Lung (tissue), 12 donors: ENCODE data around the gene ALDH4A1. TPM values are rescaled to one million over a fixed set of nuclear protein-coding genes. Genes with fewer than 3 reads are reported as not detected.

Experiments
- ATAC-seq: fragments of 200-7000 bp; cut with Tn5 transposase; one replicate; pipeline ENCODE4 v1.9.1; 2020; ENCODE audit warnings: moderate number of reproducible peaks; ENCODE audit not compliant: insufficient read depth, low FRiP score
- DNase-seq, 3 donors: peaks; one replicate each; pipeline ENCODE4 v3.0.0-alpha.2; 2013 to 2017
- H3K27ac ChIP-seq, 2 donors: one replicate each; pipeline ENCODE4 v1.5.1; 2013; ENCODE audit warnings: mild to moderate bottlenecking in 2 of 2, moderate library complexity in 2 of 2, control low read depth in 1 of 2, inconsistent platforms in 1 of 2, low read depth in 1 of 2, low read length in 1 of 2
- H3K27me3 ChIP-seq, 3 donors: one replicate each; pipeline ENCODE4 v1.5.1; 2013; ENCODE audit warnings: low read length in 2 of 3; ENCODE audit not compliant: control insufficient read depth in 3 of 3, insufficient read depth in 3 of 3
- H3K36me3 ChIP-seq, 4 donors: one replicate each; pipeline ENCODE4 v1.5.1; 2013; ENCODE audit warnings: low read length in 4 of 4, mild to moderate bottlenecking in 1 of 4, moderate library complexity in 1 of 4; ENCODE audit not compliant: control insufficient read depth in 4 of 4, insufficient read depth in 4 of 4
- H3K4me1 ChIP-seq, 5 donors: one replicate each; pipeline ENCODE4 v1.5.1; 2013; ENCODE audit warnings: low read length in 5 of 5, mild to moderate bottlenecking in 2 of 5, moderate library complexity in 1 of 5; ENCODE audit not compliant: control insufficient read depth in 5 of 5, insufficient read depth in 5 of 5
- H3K4me3 ChIP-seq: one replicate; pipeline ENCODE4 v1.5.1; 2013; ENCODE audit warnings: mild to moderate bottlenecking, control low read depth, moderate library complexity
- H3K9ac ChIP-seq, 2 donors: one replicate each; pipeline ENCODE4 v1.5.1; 2013; ENCODE audit warnings: low read length in 2 of 2, control low read depth in 1 of 2; ENCODE audit not compliant: insufficient read depth in 1 of 2
- H3K9me3 ChIP-seq, 4 donors: one replicate each; pipeline ENCODE4 v1.5.1; 2013; ENCODE audit warnings: low read length in 3 of 4, mild to moderate bottlenecking in 1 of 4, moderate library complexity in 1 of 4; ENCODE audit not compliant: control insufficient read depth in 4 of 4, insufficient read depth in 3 of 4
- CTCF ChIP-seq: IDR thresholded peaks from 2 replicates; pipeline ENCODE4 v1.5.1; 2012; ENCODE audit warnings: mild to moderate bottlenecking; ENCODE audit errors: control extremely low read depth, extremely low read depth
- WGBS, 2 donors: extraction: QIAGEN DNeasy Blood & Tissue Kit; methylation state at CpG; one replicate each; pipeline ENCODE4 v1.1.7; 2013; 5-methylcytosine and 5-hydroxymethylcytosine counted together
- polyA plus RNA-seq, 2 donors: library from polyadenylated mRNA; stranded (reverse); fragments of 200-250 nt; gene quantifications; one replicate each; pipeline ENCODE4 v1.2.1, GENCODE V29; 2013
- total RNA-seq, 2 donors: library from RNA; depleted of rRNA in 1 of 2; stranded (reverse); fragments of >200 nt in 1 of 2; gene quantifications; one replicate each; pipeline ENCODE4 v1.2.1, GENCODE V29; 2014 to 2021
- donor health status: control.
- donor health status: control.
- donor health status: Bipolar disorder and iron deficiency.
- donor health status: healthy.
- donor health status: DM: yes; HTN: yes; CAD: no.

Gene ALDH4A1
- total and polyA plus RNA-seq, 4 donors, result 6.4 to 16.3 (median 11.2) TPM

- no peaks in the 10 kb centered on the region for H3K27me3 ChIP-seq
- 83 to 93% methylated on average over 13 of the region's 13 CpGs for WGBS, 2 donors
- DNase-seq (peak in 2 of 3 donors; percentile 57 to 70), ATAC-seq (no peak)
- peaks cover 0 to 5% (median 0%) of the 10 kb centered on the region in 4 donors for H3K36me3 ChIP-seq
- H3K27ac ChIP-seq, result no peak overlapping the region
- no peak overlapping the region for H3K9ac ChIP-seq
- peaks cover 5 to 62% (median 43%) of the 10 kb centered on the region in 5 donors for H3K4me1 ChIP-seq
- no peak for TF ChIP-seq CTCF
- H3K4me3 ChIP-seq, result no peak overlapping the region
- H3K9me3 ChIP-seq, result no peaks in the 10 kb centered on the region
Measured at GRCh38 chr1:18940303-18941020, 38.1 kb upstream of the ALDH4A1 start.

GRCh38 chr1:18939398-18940302 is 37.3 kb upstream of the ALDH4A1 start:
- H3K9ac ChIP-seq, result no peak overlapping the region
- 80 to 85% methylated on average over 7 of the region's 7 CpGs for WGBS, 2 donors

GRCh38 chr1:18938707-18939070 is 36.3 kb upstream of the ALDH4A1 start:
- Histone ChIP-seq H3K9ac (no peak overlapping the region), H3K9me3 (no peaks in the 10 kb centered on the region), H3K36me3 (peaks cover 0 to 5% (median 0%) of the 10 kb centered on the region in 4 donors), H3K4me1 (peaks cover 2 to 44% (median 34%) of the 10 kb centered on the region in 5 donors), H3K27ac (no peak overlapping the region), H3K27me3 (no peaks in the 10 kb centered on the region), H3K4me3 (no peak overlapping the region)
- peak in 1 of 3 donors; percentile 20 for DNase-seq
- TF ChIP-seq CTCF, result no peak
- ATAC-seq, result no peak
- 68 to 79% methylated on average over 2 of the region's 2 CpGs for WGBS, 2 donors

More at GRCh38 chr1:18939398-18940302, 37.3 kb upstream of the ALDH4A1 start:
- DNase-seq, result peak in 1 of 3 donors; percentile 11
- Histone ChIP-seq H3K27me3 (no peaks in the 10 kb centered on the region), H3K36me3 (peaks cover 0 to 5% (median 0%) of the 10 kb centered on the region in 4 donors), H3K4me3 (no peak overlapping the region), H3K9me3 (no peaks in the 10 kb centered on the region), H3K4me1 (peaks cover 2 to 54% (median 36%) of the 10 kb centered on the region in 5 donors), H3K27ac (no peak overlapping the region)
- TF ChIP-seq CTCF, result no peak
- ATAC-seq, result no peak
